NCI-H2107 treated with DMSO at 0.1 percent for 48 hours (cell line): Measurements from ENCODE around the gene GCGR.

Experiments
- DNase-seq: peaks from one replicate; lab custom pipeline; 2025; ENCODE audit not compliant: unreplicated experiment; lab: John Stamatoyannopoulos, UW

The GCGR gene

DNA sequence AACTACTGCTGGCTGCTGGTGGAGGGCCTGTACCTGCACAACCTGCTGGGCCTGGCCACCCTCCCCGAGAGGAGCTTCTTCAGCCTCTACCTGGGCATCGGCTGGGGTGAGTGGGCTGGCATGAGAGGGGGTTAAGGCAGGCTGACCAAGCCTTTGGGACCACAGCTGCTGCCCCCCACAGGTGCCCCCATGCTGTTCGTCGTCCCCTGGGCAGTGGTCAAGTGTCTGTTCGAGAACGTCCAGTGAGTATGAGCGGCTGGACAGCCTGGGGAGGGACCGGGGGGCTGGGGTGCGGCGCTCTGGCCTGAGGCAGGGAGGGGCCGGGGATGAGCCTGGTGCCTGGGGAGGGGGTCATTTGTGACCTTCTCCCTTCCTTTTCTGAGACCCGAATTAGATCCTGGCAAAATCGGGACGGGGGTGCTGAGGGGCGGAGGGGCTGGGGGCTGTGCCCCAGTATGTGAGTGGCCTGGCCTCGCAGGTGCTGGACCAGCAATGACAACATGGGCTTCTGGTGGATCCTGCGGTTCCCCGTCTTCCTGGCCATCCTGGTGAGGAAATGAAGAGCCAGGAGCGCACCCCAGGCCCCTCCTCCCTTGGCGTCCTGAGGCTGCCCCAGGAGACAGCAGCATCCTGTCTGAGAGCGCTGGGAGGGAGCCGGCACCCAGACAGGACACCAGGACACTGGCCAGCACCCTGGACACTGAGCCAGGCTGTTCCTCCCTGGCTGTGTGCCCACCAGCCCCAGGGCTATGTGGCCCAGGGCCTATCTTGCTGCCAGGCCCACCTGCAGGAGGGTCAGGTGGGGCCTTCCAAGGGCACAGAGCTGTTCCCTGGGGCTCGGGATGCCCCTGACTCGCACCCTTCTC is 8.0 kb downstream of the GCGR start:
- DNase-seq, result no peak

DNA sequence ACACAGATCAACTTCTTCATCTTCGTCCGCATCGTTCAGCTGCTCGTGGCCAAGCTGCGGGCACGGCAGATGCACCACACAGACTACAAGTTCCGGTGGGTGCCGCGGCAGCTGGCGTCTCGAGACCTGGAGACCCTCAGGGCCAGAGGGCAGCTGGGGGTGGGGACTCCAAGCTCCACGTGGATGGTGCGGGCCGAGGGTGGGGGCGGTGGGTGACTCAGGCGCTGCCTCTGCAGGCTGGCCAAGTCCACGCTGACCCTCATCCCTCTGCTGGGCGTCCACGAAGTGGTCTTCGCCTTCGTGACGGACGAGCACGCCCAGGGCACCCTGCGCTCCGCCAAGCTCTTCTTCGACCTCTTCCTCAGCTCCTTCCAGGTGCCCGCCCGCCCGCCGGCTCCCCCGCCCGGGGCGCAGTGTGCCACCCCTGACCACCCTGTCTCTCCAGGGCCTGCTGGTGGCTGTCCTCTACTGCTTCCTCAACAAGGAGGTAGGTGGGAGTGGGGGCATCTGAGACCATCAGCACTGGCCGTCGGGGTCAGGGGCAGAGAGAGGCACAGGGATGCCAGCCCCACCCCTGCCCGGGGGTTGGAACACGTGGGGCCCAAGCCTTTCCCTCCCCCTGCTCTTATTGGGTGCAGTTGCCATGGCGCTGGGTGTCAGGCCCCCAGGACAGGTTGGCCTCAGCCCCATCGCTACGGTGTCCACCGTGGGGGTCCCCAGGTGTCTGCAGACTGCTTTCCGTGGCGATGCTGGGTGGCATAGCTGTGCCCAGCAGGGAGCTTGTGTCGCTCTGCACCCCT is 8.8 kb downstream of the GCGR start:
- no peak for DNase-seq

DNA sequence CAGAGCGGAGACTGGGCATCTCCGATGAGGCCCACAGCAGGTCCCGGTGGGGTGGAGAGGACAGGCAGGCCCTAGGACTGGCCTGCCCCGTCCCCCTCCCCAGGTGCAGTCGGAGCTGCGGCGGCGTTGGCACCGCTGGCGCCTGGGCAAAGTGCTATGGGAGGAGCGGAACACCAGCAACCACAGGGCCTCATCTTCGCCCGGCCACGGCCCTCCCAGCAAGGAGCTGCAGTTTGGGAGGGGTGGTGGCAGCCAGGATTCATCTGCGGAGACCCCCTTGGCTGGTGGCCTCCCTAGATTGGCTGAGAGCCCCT is 9.4 kb downstream of the GCGR start:
- DNase-seq, result no peak

DNA sequence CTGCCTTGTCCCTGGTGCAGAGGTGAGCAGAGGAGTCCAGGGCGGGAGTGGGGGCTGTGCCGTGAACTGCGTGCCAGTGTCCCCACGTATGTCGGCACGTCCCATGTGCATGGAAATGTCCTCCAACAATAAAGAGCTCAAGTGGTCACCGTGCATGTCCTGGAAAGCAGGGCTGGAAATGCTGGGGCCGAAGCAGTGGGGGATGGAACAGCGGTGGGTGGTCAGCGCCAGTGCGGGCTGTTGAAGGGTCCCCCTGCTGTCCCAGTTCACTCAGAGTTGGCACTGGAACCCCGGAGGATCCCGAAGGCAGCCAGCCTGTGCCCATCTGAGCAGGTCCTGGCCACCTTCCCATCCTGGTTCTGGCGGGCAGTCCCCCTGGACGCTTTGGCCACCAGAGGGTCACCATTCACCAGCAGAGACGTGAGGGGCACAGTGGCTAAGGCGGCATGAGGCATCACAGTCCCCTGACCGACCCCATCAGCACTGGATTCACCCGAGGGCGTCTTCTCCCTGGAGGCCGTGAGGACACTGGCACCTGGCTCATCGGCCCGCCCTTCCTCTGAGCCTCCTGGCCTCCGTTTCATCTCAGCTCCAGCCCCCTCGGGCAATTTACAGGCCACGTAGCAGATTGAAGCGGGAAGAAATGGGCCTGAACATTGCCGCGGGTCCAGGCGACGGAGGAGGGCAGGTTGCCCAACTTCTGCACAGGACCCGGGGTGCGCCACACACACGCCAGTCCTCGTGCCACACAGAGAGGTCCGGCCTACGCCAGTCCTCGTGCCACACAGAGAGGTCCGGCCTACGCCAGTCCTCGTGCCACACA is 10.1 kb downstream of the GCGR start:
- no peak for DNase-seq

DNA sequence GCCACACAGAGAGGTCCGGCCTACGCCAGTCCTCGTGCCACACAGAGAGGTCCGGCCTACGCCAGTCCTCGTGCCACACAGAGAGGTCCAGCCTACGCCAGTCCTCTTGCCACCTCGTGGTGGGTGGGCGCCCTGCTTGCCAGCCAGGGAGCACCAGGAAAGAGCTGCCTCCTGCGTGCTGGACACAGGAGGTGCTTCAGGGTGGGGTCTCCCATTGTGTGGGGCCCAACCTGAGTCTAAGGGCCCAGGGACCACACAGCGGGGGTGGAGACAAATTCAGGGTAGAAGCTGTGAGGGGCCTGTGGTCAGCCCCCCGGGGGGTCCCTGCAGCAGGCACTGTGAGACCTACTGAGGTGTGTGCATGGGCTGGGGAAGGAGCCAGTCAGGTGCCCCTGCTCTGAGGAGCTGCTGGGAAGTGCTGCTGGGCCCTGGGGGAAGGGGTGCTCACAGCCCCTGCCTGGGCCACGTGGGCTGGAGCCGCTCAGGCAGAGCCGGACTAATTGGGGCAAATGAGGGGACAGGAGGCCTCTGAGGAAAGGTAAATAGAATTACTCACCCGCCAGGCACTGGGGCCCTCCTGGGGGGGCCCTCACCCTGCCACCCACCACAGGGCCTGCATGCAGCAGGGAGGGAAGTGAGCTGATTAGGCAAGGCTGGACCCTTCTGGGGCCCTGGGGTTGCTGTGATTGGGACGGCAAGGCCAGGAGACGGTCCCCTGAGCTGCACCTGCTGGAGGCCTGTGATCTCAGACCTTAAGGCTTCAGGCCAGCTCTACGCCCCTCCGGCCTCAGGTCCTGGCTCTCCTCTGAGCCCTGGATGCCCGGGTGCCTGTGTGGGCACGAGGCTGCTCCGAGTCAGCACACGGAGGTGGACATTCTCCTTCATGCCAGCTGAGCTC is 11.0 kb downstream of the GCGR start:
- DNase-seq, result no peak

DNA sequence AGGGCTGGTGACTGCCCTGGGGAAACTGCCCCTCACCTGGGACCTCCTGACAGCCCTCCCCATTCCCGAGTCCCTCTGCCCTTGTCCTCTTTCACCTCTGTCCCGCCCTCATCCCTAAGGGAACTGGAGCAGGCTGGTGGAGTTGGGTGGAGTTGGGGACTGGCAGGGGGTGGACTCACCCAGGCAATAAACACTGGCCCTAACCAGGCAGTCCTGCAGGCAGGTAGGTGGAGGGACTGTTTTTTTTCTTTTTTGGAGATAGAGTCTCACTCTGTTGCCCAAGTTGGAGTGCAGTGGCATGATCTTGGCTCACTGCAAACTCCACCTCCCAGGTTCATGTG is 11.7 kb downstream of the GCGR start:
- DNase-seq, result no peak

DNA sequence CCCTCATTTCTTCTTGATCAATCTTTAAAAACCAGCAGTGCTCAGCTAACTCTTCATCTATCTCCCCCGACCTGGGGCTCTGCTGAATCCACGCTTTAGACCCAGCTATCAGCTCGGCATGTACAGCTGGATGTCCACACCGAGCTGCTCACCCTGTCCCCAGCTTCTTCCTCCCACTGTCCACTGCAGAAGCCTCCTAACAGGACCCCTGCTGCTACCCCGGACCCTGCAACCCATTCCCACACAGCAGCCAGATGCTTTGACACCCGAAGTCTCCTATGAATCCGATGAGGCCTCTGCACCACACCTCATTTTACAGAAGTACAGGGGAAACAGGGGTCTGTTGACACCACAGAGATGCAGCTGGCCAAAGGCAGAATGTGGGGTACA is 13.8 kb downstream of the GCGR start:
- DNase-seq, result no peak

DNA sequence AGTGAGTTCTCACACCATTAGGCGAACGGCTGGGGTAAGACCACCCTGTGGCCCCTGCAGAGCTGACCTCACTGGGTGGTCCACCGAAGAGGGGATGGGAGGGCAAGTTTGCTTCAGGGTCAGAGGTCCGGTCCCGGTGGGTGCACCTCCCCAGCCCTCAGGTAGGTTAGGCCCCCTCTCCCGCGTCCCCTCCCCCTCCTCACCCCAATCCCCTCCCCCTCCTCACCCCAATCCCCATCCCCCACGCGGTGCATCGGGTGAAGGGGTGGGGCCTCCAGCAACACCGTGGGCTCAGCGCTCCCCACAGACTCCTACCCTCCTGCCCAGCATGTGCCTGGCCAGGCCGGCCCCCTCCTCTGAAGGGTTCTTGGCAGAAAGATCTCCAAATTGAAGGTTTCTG is 15.8 kb downstream of the GCGR start:
- no peak for DNase-seq

DNA sequence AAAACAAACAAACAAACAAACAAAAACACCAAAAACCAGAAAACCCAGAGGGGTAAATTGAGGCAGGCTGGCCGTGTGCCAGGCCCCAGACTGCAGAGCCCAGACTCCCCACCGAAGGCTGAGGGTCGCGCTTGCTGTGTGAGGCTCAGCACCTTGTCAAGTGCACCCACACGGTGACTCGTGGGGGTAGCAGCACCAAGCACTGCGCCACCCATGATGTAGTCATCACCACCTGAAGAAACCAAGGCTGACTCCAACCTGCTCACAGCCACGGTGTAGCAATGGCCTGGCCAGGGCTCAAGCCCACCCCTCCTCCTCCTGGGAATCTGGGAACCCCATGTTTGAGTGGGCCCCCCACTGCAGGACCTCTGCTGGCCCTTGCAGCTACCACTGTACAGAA is 17.2 kb downstream of the GCGR start:
- DNase-seq, result no peak

DNA sequence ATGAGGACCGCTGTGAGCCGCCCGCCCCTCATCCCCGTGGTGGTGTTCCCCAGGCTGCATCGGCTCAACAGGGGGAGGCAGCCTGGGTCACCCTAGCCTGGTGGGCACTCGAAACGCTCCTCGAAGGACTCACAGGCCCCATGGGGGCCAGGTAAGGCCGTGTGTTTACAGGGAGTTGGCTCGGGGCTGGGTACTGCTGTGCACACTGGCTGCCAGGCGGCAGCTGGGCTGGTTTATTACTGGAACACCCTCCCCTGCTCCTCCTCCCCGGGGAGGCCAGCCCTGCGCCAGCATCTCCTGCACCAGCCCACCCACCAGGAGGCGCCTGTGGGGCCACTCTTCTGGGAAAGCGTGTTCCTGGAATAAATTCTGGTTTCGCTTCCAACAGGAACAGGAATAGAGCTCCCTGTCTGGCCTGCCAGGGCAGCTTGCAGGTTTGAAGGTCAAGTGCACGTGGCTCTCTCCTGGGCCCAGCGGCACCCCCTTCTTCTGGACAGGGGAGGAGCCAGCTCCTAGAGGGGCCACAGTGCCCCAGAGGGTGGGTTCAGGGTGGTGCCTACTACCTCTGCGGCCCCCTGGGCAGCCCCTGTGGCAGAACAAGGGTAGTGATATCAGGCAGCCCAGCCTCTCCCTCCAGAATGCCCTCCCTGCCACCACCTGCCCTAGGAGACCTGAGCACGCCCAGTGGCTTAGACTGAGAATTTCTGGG is 17.8 kb downstream of the GCGR start:
- peak; percentile 62 for DNase-seq

DNA sequence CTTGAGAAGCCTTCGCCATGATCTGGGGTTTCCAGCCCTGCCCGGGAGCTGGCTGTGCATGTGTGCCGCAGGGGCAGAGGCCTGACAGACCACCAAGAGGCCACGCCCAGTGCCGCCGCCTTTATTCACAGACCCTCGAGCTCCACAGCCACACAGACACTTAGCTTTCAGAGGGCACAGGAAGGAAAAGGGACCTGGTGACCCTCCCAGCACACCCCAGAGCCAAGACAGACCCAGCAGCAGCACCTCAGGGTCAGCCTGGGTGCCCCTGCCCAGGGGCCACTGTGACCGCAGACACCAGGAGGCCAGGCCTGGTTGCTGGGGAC is 18.3 kb downstream of the GCGR start:
- no peak for DNase-seq

DNA sequence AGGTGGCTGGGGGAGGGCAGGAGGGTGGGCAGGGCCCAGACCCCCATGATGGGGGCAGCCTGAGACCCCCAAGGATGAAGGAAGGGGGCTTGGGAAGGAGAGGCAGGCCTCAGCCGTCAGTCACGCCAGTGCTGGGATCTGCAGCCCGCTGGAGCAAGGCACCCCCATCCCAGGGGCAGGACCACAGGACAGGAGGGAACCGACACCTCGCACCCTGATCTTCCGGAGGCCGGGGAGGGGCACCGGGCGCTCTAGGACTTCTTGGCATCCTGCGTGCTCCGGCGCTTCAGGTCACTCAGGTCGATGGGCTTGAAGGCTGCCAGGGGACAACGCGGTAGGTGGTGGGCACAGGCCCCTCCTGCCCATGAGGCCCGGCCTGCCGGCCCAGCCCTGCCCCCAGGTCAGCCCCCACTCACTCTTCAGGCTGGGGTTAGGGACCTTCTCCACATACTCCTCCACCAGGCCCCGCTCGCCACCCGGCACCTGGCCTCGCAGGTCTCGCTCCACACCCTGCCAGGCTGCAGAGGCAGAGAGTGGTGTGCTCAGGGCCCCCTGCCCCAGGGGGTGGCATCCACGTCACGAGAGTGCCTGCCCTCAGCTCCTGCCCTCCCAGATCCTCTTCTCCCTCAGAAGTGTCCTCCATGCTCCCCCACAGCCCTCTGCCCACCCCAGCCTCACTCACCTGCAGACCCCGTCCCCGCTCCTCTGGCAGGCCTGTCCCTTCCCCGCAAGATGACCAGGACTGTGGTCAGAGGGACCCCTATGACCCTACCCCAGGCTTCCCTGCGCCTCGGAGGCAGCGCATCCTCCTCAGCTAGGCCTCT is 19.3 kb downstream of the GCGR start:
- DNase-seq, result no peak

DNA sequence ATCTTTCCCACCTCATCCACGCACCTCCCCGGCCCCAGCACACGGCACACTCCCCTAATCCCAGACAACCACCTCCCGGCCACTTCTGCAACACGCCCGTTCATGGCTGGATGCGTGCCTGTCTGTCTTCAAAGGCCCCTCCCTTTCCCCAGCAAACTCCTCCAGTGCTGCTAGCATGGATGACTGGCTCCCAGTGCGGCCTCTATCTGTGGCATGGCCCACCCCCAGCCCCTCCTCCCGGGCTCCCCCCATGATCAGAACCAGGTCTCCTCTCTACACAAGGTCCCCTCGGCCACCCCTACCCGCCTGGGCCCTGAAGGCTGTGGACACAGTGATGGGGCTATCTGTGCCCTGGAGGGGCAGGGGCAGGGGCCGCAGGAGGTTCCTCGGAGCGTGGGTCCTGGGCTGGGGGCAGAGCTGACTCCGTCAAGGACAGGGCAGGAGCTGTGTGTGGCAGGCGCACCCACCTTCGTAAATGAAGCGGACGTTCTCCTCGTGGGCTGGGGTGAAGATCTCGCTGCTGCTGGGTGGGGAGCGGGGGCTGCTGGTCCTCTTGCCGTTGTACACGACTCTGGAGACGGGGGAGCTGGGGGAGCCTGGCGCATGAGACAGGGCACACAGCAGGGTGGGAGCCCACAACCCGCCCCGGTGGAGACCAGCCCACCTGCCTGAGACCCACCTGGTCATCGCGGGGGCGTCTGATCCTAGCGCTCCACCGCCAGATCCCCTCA is 20.0 kb downstream of the GCGR start:
- no peak for DNase-seq

DNA sequence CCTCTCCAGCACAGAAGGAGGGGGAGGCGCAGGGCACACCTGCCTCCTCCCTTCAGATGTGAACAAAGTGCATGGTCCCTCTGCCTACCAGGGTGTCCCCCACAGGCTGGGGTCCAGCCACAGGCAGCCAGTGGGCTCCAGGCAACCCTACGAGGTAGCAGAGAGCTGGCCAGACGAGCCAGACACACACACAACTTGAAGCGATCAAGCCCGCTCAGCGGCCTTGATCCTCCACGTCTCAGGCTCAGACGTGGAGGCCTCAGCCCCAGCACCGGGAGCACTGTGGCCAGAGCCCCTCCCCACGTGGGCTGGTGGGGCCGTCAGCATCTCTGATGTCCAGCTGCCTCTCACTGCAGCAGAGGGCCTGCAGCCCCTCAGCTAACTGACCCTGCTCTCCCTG is 20.6 kb downstream of the GCGR start:
- DNase-seq, result no peak

DNA sequence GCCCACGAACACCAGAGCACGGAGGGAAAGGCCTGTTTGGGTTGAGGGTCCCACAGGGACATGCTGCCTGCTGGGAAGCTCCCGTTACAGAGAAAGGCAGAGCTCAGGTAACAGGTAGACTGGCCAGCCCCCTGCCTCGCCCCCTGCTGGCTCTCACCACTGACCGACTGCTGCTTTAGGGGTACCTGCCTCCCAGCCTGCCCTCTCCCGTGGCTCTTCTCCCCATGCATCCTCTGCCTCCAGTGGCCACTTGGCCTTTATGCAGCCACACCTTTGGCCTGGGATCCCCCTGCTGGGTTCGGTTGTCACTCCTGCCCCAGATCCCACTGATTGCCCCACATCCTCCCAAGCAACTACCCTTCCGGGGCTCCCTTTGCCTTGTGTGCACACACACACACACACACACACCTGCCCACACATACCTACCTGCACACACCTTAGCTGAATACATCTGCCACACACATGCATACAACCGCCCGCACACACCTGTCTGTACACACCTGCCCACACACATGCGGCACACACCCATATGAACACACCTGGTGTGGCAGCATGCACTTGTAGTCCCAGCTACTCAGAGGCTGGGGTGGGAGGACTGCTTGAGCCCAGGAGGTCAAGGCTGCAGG is 22.0 kb downstream of the GCGR start:
- peak; percentile 49 for DNase-seq

DNA sequence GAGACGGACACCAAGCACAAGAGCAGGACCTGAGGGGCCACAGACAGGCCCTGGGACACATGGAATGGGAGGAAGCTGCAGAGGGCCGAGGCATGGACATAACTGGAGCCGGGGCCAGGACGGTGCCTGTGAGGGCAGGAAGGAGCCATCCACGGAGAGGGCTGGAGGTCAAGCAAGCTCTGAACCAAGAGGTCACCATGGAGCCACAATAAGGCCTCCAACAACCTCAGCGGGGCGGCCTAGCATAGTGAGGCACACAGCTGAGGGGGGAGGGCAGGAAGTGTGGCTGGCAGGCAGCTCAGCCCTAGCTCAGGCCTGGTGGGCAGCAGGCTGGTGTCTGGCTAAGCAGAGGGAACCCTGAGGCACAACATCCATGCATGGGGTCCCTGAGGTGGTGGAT is 24.7 kb downstream of the GCGR start:
- no peak for DNase-seq

DNA sequence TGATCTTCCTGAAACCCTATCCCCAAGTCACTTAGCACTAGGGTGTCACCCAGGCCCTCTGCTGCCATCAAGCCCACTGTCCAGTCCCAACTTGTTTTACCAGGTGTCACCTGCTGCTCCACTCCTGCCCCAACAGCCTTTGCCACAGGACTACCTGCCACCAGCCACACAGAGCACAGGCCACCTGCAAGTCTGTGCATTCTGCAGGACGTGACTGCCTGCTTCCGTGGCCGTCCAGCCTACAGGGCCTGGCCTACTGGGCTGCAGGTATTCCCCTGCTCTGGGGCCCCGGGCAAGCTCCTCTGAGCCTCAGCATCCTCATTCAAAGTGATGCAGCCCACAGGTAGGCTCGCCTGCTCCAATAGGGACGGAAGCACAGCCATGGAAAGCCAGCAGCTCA is 25.9 kb downstream of the GCGR start:
- DNase-seq, result no peak

DNA sequence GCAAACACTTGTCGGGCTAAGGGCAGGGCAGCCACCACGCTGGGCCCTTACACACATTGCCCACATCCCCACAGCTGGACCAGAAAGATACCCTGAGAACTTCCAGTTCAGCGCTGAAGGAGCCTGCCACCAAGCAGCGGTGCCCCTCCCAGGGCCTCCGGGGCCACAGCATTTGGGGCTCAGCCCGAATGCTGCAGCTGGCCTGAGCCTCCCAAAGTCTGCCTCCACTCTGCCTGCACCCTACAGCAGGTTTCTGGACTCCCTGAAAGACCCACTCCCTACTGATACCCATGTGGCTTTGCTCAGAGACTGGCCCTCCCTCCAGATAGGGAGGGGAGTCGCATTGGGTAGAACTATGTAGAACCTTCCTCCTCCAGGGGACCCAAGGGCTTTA is 27.6 kb downstream of the GCGR start:
- DNase-seq, result no peak
